ENCODE data around the gene TAF1A. TPM values are rescaled to one million over a fixed set of nuclear protein-coding genes. Genes with fewer than 3 reads are reported as not detected.
A peak's percentile ranks its signal among the peaks of the same experiment; 100 is the strongest.

The TAF1A gene
- total RNA-seq, 1 experiment from 2014 or later: 38.2 TPM

GRCh38 chr1:222529181-222529580 lies 60.6 kb downstream of the TAF1A start:
- Mint-ChIP-seq H3K36me3 (ENCODE audit: insufficient read depth, unreplicated experiment) (peaks cover 7% of the 10 kb centered on the region), H3K9me3 (ENCODE audit: unreplicated experiment) (peaks cover 8% of the 10 kb centered on the region), H3K4me3 (ENCODE audit: unreplicated experiment) (no peak overlapping the region), H3K27ac (ENCODE audit: low read depth, unreplicated experiment) (no peak overlapping the region), H3K27me3 (ENCODE audit: insufficient read depth, unreplicated experiment) (no peaks in the 10 kb centered on the region), H3K4me1 (ENCODE audit: insufficient read depth, unreplicated experiment) (no peaks in the 10 kb centered on the region)
- ChIA-PET POLR2A (interaction anchor here (0.6 to 2.7 kb wide), 3 partner anchors 8 to 1875 kb away, joined by 3 to 8 read pairs (median 4); no protein-coding TSS in a partner anchor), CTCF (interaction anchor here (0.7 to 1.1 kb wide), 2 partner anchors 12 to 65 kb away, joined by 5 read pairs; no protein-coding TSS in a partner anchor)
- no TSS peak for BruUV-seq (replicated peaks)
- no peak for TF ChIP-seq CTCF (IDR thresholded peaks at IDR 0.05; ENCODE audit: unreplicated experiment)
- DNase-seq (ENCODE audit: unreplicated experiment): no peak
- intact Hi-C loops (cut with micrococcal nuclease): no loop called here

DNA sequence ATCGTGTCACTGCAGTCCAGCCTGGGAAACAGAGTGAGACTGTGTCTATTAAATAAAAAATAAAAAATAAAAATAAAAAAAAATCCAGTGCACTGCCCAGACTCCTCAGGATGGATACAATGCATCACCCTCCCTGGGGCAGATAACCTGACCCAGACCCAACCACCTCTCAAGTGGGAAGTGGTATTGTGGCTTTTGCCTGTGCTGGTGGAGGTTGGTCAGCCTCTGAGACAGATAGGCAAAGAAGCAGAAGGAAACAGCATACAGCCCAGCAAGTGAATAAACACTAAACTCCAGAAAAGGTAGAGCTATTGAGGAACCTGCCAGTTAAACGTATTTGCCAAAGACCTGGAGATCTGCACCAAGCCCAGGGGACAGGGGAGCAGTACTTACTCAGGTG lies 63.8 kb downstream of the TAF1A start:
- TF ChIP-seq CTCF (IDR thresholded peaks at IDR 0.05; ENCODE audit: unreplicated experiment): no peak
- ChIA-PET CTCF (interaction anchor here (0.5 to 2.0 kb wide), 3 partner anchors 94 to 1779 kb away, joined by 3 to 6 read pairs (median 3); no protein-coding TSS in a partner anchor), POLR2A (no interaction called here)
- H3K4me1 Mint-ChIP-seq (ENCODE audit: insufficient read depth, unreplicated experiment): peaks cover 20% of the 10 kb centered on the region
- peaks cover 7% of the 10 kb centered on the region for H3K36me3 Mint-ChIP-seq (ENCODE audit: insufficient read depth, unreplicated experiment)
- DNase-seq (ENCODE audit: unreplicated experiment): no peak
- H3K27ac Mint-ChIP-seq (ENCODE audit: low read depth, unreplicated experiment): no peak overlapping the region
- intact Hi-C loops (cut with micrococcal nuclease): no loop called here
- H3K4me3 Mint-ChIP-seq (ENCODE audit: unreplicated experiment): no peak overlapping the region
- no TSS peak for BruUV-seq (replicated peaks)
- H3K27me3 Mint-ChIP-seq (ENCODE audit: insufficient read depth, unreplicated experiment): no peaks in the 10 kb centered on the region
- H3K9me3 Mint-ChIP-seq (ENCODE audit: unreplicated experiment): peaks cover 13% of the 10 kb centered on the region

GRCh38 chr1:222523852-222524251 lies 65.9 kb downstream of the TAF1A start:
- intact Hi-C loops (cut with micrococcal nuclease): no loop called here
- Mint-ChIP-seq H3K9me3 (ENCODE audit: unreplicated experiment) (peaks cover 13% of the 10 kb centered on the region), H3K27me3 (ENCODE audit: insufficient read depth, unreplicated experiment) (no peaks in the 10 kb centered on the region), H3K27ac (ENCODE audit: low read depth, unreplicated experiment) (no peak overlapping the region), H3K4me1 (ENCODE audit: insufficient read depth, unreplicated experiment) (peaks cover 20% of the 10 kb centered on the region), H3K36me3 (ENCODE audit: insufficient read depth, unreplicated experiment) (no peaks in the 10 kb centered on the region), H3K4me3 (ENCODE audit: unreplicated experiment) (no peak overlapping the region)
- TF ChIP-seq CTCF (IDR thresholded peaks at IDR 0.05; ENCODE audit: unreplicated experiment): no peak
- POLR2A ChIA-PET: interaction anchor here (0.6 to 1.7 kb wide), 2 partner anchors 23 to 503 kb away, joined by 3 to 8 read pairs; no protein-coding TSS in a partner anchor
- BruUV-seq (replicated peaks): no TSS peak
- no peak for DNase-seq (ENCODE audit: unreplicated experiment)
- CTCF ChIA-PET: interaction anchor here (0.6 kb wide), 1 partner anchor 534 kb away, joined by 3 read pairs; no protein-coding TSS in a partner anchor

GRCh38 chr1:222522105-222522915 lies 67.4 kb downstream of the TAF1A start:
- BruUV-seq (replicated peaks): TSS peak; percentile 95
- POLR2A ChIA-PET: interaction anchor here (0.6 to 1.0 kb wide), 2 partner anchors 24 to 1091 kb away, joined by 3 read pairs; no protein-coding TSS in a partner anchor

More at GRCh38 chr1:222522105-222522915, 67.4 kb downstream of the TAF1A start:
- no peaks in the 10 kb centered on the region for H3K27me3 Mint-ChIP-seq (ENCODE audit: insufficient read depth, unreplicated experiment)
- no peak overlapping the region for H3K4me3 Mint-ChIP-seq (ENCODE audit: unreplicated experiment)
- H3K4me1 Mint-ChIP-seq (ENCODE audit: insufficient read depth, unreplicated experiment): peaks cover 20% of the 10 kb centered on the region
- no peak for TF ChIP-seq CTCF (IDR thresholded peaks at IDR 0.05; ENCODE audit: unreplicated experiment)
- H3K27ac Mint-ChIP-seq (ENCODE audit: low read depth, unreplicated experiment): peak overlapping the region; percentile 25
- peak; percentile 67 for DNase-seq (ENCODE audit: unreplicated experiment)
- H3K9me3 Mint-ChIP-seq (ENCODE audit: unreplicated experiment): peaks cover 9% of the 10 kb centered on the region
- intact Hi-C loops (cut with micrococcal nuclease): no loop called here
- CTCF ChIA-PET: interaction anchor here (1.4 kb wide), 1 partner anchor 15 kb away, joined by 4 read pairs; no protein-coding TSS in a partner anchor
- H3K36me3 Mint-ChIP-seq (ENCODE audit: insufficient read depth, unreplicated experiment): no peaks in the 10 kb centered on the region

Data from MCF 10A (cell line).